ENCODE data around the gene ABLIM1. TPM values are rescaled to one million over a fixed set of nuclear protein-coding genes. Genes with fewer than 3 reads are reported as not detected.

ABLIM1 gene
- total RNA-seq, 2 experiments from 2014 or later, result 137 to 149 TPM

DNA sequence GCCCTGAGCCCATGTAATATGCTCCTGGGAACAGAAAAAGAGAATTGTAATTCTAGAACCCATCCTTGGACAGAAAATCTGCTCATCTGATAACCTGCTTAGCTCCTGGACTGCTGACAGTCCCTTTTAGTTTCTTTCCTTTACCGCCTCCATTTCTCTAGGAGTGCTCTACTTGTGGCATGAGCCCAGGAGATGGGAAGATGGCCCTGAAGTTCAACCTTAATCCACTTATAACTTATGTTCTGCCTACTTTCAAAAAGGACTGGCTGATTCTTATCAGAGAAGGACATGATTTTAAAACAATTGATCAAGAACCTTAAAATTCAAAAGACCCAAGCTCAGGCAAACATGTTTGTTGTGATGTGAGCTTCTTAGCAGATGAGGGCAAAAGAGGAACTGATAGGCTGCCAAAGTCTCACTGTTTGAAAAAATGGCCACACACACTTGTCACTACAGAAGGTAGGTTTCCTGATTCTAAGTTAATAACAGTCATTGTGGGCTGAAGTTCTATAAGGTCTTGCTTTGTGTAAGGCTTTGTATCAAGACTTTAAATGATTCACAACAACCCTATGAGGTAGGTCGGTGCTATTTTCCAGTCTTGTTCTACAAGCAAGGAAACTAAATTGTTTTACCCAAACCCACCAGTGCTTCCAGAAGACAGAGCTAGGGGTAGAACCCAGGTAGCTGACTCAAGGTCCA is 159.5 kb downstream of the ABLIM1 start:
- Mint-ChIP-seq H3K4me1 (peaks cover 70% of the 10 kb centered on the region), H3K4me3 (peak overlapping the region; percentile 72), H3K36me3 (peaks cover 24% of the 10 kb centered on the region), H3K27ac (peak overlapping the region; percentile 90), H3K9me3 (no peaks in the 10 kb centered on the region), H3K27me3 (no peaks in the 10 kb centered on the region)
- POLR2A ChIA-PET, result interaction anchor here (1.7 to 5.1 kb wide), 5 partner anchors 17 to 323 kb away, joined by 4 to 43 read pairs (median 10); partner anchors contain the start of gene FHIP2A
- DNase-seq, result no peak
- peak; percentile 20 for ATAC-seq (ENCODE audit: low read depth)

DNA sequence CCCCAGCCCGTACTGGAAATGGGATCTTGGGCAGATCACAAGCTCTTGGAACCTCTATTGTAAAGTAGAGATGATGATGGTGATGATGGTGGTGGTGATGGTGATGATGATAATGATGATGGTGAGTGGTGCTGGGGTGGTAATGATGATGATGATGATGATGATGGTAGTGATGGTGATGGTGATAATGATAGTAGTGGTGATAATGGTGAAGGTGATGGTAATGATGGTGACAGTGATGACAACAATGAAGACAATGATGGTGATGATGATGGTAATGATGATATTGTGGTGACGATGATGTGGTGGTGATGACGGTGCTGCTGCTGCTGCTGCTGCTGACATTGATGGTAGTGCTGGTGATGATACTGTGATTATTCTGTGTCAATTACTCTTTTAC is 162.8 kb downstream of the ABLIM1 start:
- Mint-ChIP-seq H3K27ac (no peak overlapping the region), H3K4me3 (no peak overlapping the region), H3K9me3 (no peaks in the 10 kb centered on the region), H3K27me3 (no peaks in the 10 kb centered on the region), H3K36me3 (peaks cover 33% of the 10 kb centered on the region), H3K4me1 (peaks cover 73% of the 10 kb centered on the region)
- POLR2A ChIA-PET, result no interaction called here
- DNase-seq (no peak), ATAC-seq (ENCODE audit: low read depth) (no peak)

- peaks cover 40% of the 10 kb centered on the region for H3K36me3 Mint-ChIP-seq
- peak; percentile 58 for ATAC-seq (ENCODE audit: low read depth)
- peak overlapping the region; percentile 69 for H3K4me3 Mint-ChIP-seq
- peaks cover 52% of the 10 kb centered on the region for H3K4me1 Mint-ChIP-seq
- H3K27ac Mint-ChIP-seq, result peak overlapping the region; percentile 79
- no peaks in the 10 kb centered on the region for H3K9me3 Mint-ChIP-seq
- POLR2A ChIA-PET, result interaction anchor here (1.0 to 2.0 kb wide), 3 partner anchors 33 to 52 kb away, joined by 4 to 7 read pairs (median 5); no protein-coding TSS in a partner anchor
- no peaks in the 10 kb centered on the region for H3K27me3 Mint-ChIP-seq
- no peak for DNase-seq
These were observed 165.6 kb downstream of the ABLIM1 start for GRCh38 chr10:114492351-114493037.

DNA sequence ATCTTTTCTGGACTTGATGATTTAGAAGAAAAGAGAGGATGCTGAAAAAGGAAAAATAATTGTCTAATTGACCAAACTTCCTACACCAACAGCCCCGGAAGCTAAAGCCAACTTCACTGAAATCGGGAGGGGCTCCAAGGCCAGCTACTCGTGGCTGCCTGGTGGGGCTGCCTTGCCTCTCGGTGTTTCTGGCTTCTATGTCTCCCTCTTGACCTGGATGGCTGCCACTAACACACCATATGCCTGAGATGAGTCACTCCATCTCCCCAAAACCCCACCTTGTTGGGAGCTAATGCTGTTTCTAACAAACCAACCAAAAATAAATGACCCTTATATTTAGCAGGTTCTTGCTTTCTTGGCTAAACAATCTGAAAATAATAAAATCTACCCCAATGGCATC is 166.1 kb downstream of the ABLIM1 start:
- Mint-ChIP-seq H3K27ac (peak overlapping the region; percentile 79), H3K27me3 (no peaks in the 10 kb centered on the region), H3K4me1 (peaks cover 49% of the 10 kb centered on the region), H3K36me3 (peaks cover 44% of the 10 kb centered on the region), H3K9me3 (no peaks in the 10 kb centered on the region), H3K4me3 (peak overlapping the region; percentile 69)
- POLR2A ChIA-PET, result interaction anchor here (1.1 to 2.0 kb wide), 2 partner anchors 34 to 52 kb away, joined by 5 to 7 read pairs; no protein-coding TSS in a partner anchor
- DNase-seq (no peak), ATAC-seq (ENCODE audit: low read depth) (peak; percentile 32)

DNA sequence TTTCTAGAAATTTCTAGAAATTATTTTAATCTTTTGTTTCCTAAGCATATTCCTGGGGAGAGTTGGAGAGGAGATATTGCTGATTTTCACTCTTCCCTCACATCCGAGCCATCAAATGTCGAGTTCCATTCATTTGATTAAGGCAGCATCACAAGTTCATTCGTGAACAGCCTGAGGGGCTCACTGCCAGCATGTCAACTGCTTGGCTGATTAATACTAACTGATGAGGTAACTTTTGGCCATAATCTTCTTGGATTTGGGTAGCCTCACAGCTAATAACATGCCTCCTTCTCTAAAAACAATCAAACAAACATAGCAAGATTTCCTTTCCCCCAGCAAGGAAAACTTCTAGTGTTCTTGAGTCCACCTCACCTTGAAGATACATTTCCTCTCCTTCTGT is 166.7 kb downstream of the ABLIM1 start:
- ATAC-seq (ENCODE audit: low read depth) (no peak), DNase-seq (no peak)
- Mint-ChIP-seq H3K27ac (peak overlapping the region; percentile 79), H3K9me3 (no peaks in the 10 kb centered on the region), H3K4me3 (peak overlapping the region; percentile 69), H3K4me1 (peaks cover 45% of the 10 kb centered on the region), H3K36me3 (peaks cover 49% of the 10 kb centered on the region), H3K27me3 (no peaks in the 10 kb centered on the region)
- POLR2A ChIA-PET, result interaction anchor here (1.1 kb wide), 1 partner anchor 34 kb away, joined by 5 read pairs; no protein-coding TSS in a partner anchor

GRCh38 chr10:114489521-114490310 is 168.4 kb downstream of the ABLIM1 start:
- peaks cover 32% of the 10 kb centered on the region for H3K4me1 Mint-ChIP-seq
- DNase-seq (no peak), ATAC-seq (ENCODE audit: low read depth) (no peak)
- no peaks in the 10 kb centered on the region for H3K27me3 Mint-ChIP-seq
- H3K4me3 Mint-ChIP-seq, result no peak overlapping the region
- H3K27ac Mint-ChIP-seq, result no peak overlapping the region
- POLR2A ChIA-PET, result no interaction called here
- H3K9me3 Mint-ChIP-seq, result no peaks in the 10 kb centered on the region
- H3K36me3 Mint-ChIP-seq, result peaks cover 51% of the 10 kb centered on the region

DNA sequence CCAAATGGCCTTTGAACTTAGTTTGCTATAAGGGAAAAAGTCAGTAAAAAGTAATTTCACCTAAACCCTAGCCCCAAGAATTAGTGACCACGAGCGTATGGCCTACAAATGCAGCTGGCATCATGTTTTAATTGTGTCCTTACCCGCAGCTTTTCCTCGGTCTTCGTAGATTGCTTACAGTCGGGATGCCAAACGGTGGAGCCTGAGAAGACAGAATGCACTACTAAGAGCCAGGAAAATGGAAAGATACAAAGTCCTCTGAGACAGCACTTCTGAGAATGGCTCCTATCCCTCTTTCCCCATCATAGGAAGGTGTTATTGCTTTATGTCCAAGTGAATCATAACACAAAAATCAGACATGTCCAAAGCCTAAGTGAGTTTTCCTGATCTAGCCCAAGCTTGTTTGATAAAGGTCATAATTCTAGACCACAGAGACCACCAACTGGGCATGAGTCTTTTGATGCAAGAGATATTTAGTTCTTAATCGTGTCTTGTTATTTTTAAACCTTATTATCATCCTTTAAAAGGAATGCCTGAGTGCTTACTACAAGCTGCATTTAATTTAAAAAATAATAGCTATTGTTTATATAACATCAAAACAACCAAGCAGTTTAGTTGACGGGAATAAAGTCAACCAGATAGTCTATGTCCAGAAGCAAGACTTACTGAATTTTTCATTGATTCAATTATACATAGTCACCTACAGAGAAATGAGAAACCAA is 170.1 kb downstream of the ABLIM1 start:
- H3K27me3 Mint-ChIP-seq, result no peaks in the 10 kb centered on the region
- H3K4me1 Mint-ChIP-seq, result peaks cover 23% of the 10 kb centered on the region
- H3K36me3 Mint-ChIP-seq, result peaks cover 60% of the 10 kb centered on the region
- DNase-seq (no peak), ATAC-seq (ENCODE audit: low read depth) (no peak)
- no peak overlapping the region for H3K27ac Mint-ChIP-seq
- no peaks in the 10 kb centered on the region for H3K9me3 Mint-ChIP-seq
- POLR2A ChIA-PET, result no interaction called here
- H3K4me3 Mint-ChIP-seq, result no peak overlapping the region

GRCh38 chr10:114486938-114487814 is 170.9 kb downstream of the ABLIM1 start:
- POLR2A ChIA-PET, result no interaction called here
- no peak for ATAC-seq (ENCODE audit: low read depth)

DNA sequence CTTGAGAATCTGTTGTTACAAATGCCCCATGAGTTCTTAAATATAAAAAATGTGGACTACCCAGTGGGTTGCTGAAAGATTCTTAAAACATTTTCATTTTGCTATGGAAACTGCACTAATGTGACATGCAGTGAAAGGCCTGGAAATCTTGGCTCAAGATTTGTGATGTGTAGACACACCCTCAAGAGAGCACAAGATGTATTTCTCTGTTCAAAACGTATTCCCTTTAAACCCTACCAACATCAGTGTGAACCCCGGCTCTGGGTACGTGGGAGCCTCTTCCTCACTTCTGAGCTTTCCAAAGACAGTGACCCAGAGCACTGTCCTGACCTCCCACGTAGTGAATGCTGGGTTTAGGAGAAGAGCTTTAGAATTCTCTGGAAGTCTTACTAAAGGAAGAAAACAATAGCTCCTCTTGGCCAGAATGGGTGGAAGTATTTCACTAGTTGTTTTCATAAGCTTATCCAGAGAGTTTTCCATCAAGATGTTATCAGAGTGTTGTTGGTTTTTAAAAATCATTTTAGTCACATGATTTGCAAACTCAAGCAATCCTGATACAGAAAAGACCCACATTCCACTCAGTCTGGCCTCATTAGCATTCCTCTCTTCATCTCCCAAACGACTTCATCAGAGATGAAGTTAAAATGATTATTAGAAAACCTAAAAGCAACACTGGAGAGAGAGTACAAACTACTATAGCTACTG is 172.2 kb downstream of the ABLIM1 start:
- Mint-ChIP-seq H3K4me3 (no peak overlapping the region), H3K27ac (no peak overlapping the region), H3K27me3 (no peaks in the 10 kb centered on the region), H3K36me3 (peaks cover 61% of the 10 kb centered on the region), H3K9me3 (no peaks in the 10 kb centered on the region), H3K4me1 (peaks cover 7% of the 10 kb centered on the region)
- no peak for ATAC-seq (ENCODE audit: low read depth)
- DNase-seq, result no peak
- POLR2A ChIA-PET, result no interaction called here

More at GRCh38 chr10:114486938-114487814, 170.9 kb downstream of the ABLIM1 start:
- DNase-seq, result no peak
- Mint-ChIP-seq H3K4me1 (peaks cover 15% of the 10 kb centered on the region), H3K27ac (no peak overlapping the region), H3K27me3 (no peaks in the 10 kb centered on the region), H3K4me3 (no peak overlapping the region), H3K36me3 (peaks cover 60% of the 10 kb centered on the region), H3K9me3 (no peaks in the 10 kb centered on the region)

GRCh38 chr10:114483575-114483974 is 174.5 kb downstream of the ABLIM1 start:
- DNase-seq, result no peak

GRCh38 chr10:114482480-114483304 is 175.4 kb downstream of the ABLIM1 start:
- Mint-ChIP-seq H3K27ac (no peak overlapping the region), H3K27me3 (no peaks in the 10 kb centered on the region), H3K36me3 (peaks cover 64% of the 10 kb centered on the region), H3K4me3 (no peak overlapping the region), H3K9me3 (no peaks in the 10 kb centered on the region), H3K4me1 (peaks cover 1% of the 10 kb centered on the region)
- DNase-seq (no peak), ATAC-seq (ENCODE audit: low read depth) (no peak)
- POLR2A ChIA-PET, result no interaction called here

More at GRCh38 chr10:114483575-114483974, 174.5 kb downstream of the ABLIM1 start:
- Mint-ChIP-seq H3K36me3 (peaks cover 66% of the 10 kb centered on the region), H3K9me3 (no peaks in the 10 kb centered on the region), H3K4me1 (peaks cover 6% of the 10 kb centered on the region), H3K4me3 (no peak overlapping the region), H3K27ac (no peak overlapping the region), H3K27me3 (no peaks in the 10 kb centered on the region)
- no peak for ATAC-seq (ENCODE audit: low read depth)
- POLR2A ChIA-PET, result no interaction called here

Data from activated naive CD8-positive, alpha-beta T cell treated with anti-CD3 and anti-CD28 coated beads, Interleukin-2, amount 10 ng/mL, durations not matched to agents 7 days and 5 days (primary cell).